ENCODE data around the gene MBNL2.

MBNL2 gene

GRCh38 chr13:97275776-97276501 lies 53.8 kb downstream of the MBNL2 start:
- DNase-seq, result no peak

DNA sequence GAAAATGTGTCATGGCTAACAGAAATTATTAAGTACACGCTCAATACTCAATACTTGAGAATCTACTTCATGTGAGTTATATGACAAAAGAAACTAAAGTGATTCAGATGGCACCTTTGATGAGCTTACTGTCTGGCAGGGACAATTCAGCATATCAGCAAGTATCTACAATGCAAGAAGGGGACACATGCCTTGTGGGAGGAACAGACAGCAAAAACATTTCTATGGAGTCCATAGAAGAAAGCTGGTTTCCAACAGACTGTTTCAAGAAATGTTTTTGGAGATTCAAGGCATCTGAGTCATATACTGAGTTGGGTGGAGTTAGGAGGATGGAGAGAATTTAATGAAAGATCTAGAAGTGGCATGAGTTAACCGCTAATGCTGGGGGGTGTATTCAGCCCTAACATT lies 54.7 kb downstream of the MBNL2 start:
- DNase-seq, result no peak

DNA sequence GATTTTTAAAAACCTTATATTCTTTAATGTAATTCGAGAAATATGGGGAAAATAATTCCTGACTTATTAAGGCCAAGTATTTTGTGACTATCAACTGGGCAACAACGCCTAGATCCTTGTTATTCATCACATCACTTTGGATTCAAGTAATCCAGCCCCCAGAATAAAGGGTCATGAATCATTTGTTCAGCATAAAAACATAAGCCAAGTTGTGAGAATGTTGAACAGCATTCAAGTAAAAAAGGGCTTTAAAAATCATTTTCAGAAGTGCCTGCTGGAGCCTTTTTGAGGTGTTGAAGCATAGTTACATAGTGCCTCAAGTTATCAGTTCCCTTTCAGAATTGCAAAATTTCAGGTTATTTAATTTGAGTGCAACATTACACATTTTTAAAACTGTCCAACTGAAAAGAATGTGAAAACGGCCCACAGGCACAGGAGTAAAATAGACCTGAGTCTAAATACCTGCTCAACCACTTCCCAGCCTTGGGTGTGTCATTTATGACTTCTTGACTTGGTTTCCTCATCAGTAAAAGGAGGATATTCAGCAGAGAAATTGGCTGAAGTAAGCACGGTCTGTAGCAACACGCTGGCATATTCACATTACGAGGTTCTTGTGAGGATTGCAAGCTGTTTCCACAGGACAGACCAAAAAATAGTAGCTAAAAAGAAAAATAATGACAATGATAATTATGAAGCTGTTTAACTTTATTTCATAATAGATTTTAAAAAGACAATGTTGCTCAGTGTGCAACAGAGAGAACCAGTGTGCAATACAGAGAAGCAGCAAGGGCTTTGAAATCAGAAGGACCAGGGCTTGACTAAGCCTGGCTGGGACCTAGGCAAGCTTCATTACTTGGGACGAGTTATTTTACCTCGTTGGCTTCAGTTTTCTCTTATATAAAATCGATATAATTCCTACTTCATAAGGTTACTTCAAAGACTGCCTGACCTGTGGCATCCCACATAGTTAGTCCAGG lies 56.6 kb downstream of the MBNL2 start:
- DNase-seq, result no peak

DNA sequence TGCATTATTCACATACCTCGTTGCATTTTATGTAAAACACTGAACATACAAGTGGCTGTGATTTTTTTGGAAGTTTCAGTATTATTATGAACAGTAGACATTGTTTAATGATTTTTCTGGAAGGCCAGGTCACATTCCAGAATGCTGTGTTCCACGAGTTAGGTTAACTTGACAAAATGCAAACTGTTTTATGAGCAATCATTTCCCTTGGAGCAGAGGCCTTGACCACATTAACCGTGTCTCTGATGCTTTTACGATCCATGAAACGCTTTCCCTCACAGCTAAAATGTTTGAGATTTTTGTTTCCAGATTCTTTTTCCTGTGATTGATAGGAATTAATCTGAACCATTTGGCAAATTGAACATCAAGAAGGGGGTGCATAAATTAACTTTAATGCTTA lies 57.8 kb downstream of the MBNL2 start:
- no peak for DNase-seq

DNA sequence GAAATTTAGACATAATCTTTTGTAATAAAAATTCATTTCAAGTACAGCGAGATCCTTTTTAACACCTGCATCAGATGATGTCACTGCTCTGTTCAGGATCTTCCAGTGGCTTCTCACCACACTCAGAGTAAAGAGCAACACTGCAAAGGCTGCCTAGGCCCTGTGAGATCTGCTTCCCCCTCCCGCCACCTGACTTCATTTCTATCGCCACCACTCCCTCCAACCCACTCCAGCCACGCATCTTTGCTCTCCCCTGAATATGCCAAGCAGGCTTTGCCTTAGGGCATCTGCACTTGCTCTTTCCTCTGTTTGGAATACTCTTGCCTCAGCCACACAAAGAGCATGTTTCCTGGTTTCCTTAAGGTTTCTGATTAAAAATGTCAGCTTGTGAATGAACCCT lies 58.3 kb downstream of the MBNL2 start:
- DNase-seq, result no peak

GRCh38 chr13:97281028-97281427 lies 58.9 kb downstream of the MBNL2 start:
- DNase-seq, result no peak

- DNase-seq, result no peak
Observed at GRCh38 chr13:97282705-97283104, 60.6 kb downstream of the MBNL2 start.

- no peak for DNase-seq
Observed at GRCh38 chr13:97283888-97284287, 61.8 kb downstream of the MBNL2 start.

GRCh38 chr13:97284558-97284957 lies 62.4 kb downstream of the MBNL2 start:
- DNase-seq, result no peak

DNA sequence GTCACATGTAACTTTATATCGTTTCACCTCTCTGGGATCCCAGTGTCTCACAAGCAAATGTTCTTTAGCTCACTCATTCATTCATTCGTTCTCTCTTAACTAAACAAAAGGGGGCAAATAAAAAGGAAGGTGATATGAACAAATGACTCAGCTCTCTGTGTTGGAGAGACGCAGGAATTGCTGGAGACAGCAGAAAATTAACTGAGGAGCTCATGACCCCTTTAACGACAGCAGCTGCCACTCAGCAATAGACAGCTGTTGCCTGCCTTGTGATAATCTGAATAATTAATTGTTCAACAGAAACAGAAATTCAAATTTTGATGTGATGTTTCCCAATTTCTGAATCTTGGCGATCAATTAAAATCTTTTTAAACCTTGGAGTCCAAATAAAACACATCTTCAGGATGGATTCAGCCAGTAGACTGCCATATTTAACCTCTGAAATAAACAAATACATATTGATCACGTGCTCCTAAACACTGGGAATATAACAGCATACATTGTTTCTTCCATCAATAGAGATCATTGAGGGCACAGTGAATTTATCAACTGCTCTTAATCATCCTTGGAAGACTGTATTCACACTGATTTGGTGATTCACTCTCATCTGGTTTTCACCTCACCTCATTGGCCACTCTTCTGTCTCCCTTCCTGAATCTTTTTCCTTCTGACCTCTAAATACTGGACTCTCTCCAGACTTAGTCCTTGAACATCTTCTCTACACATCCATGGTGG lies 63.3 kb downstream of the MBNL2 start:
- DNase-seq, result no peak

- DNase-seq, result no peak
Observed at GRCh38 chr13:97286317-97287046, 64.3 kb downstream of the MBNL2 start.

- DNase-seq, result no peak
Observed at GRCh38 chr13:97287047-97287383, 64.9 kb downstream of the MBNL2 start.

DNA sequence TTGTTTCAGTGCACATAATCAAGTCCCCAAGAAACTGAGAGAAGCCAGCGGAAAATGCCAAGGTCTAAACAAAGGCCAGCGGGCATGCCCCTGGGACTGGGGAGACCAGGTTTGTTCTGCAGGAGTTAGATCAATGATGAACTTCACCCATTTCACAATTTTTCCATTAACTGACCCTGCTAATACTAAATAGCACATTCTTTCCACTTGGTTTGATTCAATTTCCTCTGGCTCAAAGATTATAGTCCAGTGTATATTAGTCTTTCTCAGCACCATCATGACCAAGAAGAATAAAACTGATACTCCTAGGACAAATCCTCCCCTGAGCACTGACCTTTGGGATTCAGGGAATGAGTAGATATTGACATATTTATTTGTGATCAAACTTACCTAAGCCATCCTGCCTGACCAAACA lies 66.4 kb downstream of the MBNL2 start:
- DNase-seq, result no peak

DNA sequence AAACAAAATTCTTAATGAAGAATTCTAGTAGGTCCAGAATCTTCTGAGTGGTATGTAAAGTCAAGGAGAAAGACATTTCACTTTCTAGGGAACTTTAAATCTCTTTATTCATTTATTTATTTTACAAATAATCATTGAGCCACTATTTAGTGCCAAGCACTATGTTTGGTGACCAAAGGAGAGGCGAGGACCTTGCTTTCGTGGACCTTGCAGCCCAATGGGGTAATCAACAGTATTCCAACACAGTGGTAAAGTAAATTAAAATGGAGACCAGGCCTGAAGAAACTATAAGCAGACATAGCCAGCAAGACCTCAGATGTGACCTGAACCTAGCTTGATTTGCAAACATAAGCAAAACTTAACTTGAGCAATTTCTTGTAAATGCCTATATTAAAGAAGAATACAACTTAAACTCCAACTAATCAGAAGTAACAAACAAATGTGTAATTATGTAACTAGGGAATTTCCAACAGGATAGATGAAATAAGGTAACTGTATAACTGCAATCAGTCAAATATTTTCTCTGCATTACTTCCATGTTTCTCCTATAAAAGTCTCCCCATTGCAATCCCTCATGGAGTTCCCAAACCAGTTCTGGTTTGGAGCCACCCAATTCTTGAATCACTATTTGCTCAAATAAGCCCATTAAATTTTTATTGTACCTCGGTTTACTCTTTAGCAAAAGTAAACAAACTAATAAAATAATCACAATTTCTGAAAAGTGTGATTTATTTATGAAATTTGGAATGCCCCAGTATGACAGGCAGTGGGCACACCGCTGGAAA lies 67.6 kb downstream of the MBNL2 start:
- no peak for DNase-seq

DNA sequence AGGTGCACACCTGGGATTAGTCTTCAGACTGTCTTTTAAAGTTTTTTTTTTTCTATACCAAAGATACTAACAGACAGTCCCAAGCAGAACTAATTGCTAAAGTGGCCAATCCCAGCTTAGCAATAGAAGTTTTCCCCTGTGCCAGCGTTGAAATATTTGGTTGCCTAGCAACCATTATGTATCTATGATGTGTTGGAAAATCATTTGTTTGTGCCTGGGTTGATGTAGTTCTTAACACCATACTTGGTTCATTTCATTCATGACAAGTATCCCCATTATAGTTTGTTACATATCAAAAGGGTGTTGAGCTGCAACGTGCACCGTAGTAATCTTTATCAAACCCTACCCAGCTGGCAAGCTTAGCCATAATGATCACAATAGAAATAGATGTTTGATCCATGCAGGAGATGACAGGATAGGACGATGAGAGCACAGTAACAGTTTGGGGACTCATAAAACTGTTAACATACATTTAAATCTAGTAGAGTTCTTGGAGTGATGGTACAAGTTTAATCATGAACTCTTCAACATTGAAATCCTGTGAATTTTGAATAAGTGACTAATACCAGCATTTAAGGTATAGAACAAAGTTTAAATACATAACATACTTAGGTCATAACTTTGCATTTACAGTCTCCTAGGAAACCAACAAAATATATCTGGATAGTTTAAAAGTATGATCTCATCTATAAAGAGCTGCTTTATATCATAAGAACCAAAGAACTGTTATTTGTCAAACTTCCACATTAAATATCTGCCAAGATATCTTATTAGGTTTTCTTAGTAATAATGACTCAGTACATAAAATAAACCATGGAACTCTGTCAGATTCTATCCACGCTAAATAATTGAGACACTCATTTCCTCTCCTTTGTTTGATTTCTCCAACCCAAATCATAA lies 73.4 kb downstream of the MBNL2 start:
- no peak for DNase-seq

DNA sequence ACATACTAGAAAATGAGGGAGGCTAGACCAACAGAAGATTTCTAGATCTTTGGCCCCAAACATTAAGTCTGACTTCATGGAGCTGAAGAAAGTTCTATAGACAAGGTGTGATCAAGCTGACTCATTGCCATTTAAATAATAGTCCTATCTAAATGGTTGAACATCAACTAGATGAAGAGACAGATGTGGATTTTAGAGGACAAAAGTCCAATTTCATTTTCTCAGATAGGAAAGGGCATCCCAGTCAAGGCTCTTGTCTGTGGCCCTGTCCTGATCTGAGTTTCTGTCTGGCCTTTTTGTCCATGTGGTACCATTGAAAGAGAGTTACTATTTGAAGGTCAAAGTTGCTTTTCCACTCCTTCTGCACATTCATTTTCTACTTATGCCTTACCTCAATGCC lies 74.6 kb downstream of the MBNL2 start:
- no peak for DNase-seq

DNA sequence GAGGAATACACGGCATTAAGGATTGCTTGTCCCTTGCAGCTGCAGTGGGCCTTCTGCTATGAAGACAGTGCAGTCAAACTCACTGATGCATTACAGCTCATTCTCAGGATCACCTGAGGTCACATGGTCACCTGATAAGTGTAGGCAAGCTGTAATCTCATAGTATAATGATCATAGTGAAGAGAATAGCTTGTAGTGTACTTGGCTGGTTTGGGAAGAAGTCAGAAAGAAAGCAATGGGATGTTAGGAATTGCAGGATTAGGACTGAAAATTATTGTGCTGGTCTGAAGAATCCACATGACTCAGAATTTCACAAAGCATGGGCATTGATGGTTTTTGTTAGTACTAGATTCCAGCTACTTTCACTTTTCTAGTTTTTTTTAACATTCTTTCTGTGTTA lies 76.7 kb downstream of the MBNL2 start:
- no peak for DNase-seq

GRCh38 chr13:97300871-97301270 lies 78.7 kb downstream of the MBNL2 start:
- no peak for DNase-seq

DNA sequence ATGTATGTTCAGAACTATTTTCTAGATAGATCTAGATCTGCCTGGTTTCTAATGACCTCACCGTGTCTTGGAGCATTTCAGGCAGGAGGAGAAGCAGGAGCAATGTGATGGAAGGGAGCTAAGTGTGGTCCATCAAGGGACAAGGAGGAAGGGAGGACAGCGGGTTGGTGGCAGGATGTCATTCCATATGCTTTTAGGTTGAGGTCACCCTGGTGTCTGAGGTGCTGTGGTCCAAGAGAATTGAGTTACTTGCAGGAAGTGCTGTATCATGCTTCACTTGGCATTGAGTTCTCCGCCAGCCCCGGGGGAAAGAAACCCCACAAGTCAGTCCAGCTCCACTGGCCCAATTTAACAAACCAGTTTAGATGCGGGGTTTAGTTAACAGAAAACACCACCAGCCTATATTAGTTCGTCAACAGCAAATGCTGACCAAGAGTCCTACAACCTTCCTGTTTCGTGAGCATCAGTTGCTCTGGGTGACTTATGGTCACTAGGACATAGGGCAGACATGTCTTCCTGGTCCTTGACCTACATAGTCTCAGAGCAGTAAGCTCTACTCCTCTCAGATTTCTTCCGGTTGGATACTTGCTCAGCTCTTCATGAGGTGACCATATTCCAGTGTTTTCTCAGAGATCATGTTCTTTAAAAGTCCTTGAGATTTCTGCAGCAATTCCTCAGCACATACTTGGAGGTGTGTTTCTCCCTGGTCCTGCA lies 79.4 kb downstream of the MBNL2 start:
- DNase-seq, result no peak

DNA sequence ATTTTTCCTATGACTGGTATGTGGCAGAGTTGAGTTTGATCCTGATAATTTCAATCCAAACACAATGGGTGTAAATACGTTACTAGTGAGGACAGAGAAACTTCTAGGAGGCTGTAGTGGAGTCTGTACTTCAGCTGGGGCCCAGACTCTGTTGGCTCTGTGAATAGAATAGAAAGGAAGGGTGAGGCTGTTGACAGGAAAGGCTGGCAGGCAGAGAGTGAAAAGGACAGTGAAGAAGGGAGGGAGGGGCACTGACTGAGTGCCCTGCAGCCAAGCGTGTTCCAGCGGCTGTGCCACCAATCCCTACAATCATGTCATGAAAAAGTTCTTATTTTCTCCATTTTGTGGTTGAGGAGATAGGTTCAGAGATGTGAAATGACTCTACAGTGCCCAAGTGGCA lies 80.5 kb downstream of the MBNL2 start:
- DNase-seq, result no peak
